GM12801 (cell line): Measurements from ENCODE around the gene ANKRD13A.

Experiments
- TF ChIP-seq, protein P1 (sequence below): IDR thresholded peaks from one replicate; pipeline ENCODE4 v1.5.1; 2011; ENCODE audit warnings: control low read depth; ENCODE audit not compliant: insufficient read length; ENCODE audit errors: extremely low read depth

ANKRD13A gene

DNA sequence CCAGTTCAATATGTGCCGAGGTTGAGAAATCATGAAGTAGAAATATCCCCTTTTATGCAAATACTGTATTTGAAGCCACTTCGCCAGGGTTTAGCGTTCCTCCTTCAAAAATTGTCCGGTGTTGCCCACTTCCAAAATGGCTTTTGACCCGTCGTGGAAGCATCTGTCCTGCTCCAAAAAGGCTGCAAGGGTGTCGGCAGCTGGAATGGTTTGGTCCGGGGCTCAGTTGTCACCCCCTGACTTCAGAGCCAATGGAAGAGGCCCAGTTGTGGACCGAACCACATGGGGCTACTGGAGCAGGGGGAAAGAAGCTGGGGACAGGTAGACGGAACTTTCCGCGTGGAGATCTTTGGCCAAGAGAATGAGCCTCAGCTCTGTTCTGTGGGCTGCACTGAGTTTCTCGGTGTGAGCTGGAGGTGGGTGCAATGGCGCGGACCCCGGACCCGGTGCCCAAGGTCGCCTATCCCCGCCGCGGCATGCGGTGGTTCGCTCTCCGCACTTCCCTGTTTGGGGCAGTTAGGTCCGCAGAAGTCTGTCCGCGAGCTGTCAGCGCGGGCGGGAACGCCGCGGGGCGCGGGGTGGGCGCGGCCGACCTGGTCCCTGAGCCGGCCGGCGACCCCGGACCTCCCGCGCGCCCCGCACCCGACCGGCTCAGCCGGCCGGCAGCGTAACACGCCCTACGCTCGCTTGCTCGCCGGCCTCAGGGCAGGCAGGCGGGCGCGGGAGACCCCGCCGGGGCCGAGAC, at the start of gene ANKRD13A:
ANKRD13A (plus strand) TSS at position 527 of the 745 bp plus-strand sequence. CDS start 259 bp downstream, outside the sequence.
- TF ChIP-seq, protein P1, sequence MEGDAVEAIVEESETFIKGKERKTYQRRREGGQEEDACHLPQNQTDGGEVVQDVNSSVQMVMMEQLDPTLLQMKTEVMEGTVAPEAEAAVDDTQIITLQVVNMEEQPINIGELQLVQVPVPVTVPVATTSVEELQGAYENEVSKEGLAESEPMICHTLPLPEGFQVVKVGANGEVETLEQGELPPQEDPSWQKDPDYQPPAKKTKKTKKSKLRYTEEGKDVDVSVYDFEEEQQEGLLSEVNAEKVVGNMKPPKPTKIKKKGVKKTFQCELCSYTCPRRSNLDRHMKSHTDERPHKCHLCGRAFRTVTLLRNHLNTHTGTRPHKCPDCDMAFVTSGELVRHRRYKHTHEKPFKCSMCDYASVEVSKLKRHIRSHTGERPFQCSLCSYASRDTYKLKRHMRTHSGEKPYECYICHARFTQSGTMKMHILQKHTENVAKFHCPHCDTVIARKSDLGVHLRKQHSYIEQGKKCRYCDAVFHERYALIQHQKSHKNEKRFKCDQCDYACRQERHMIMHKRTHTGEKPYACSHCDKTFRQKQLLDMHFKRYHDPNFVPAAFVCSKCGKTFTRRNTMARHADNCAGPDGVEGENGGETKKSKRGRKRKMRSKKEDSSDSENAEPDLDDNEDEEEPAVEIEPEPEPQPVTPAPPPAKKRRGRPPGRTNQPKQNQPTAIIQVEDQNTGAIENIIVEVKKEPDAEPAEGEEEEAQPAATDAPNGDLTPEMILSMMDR = no peak

DNA sequence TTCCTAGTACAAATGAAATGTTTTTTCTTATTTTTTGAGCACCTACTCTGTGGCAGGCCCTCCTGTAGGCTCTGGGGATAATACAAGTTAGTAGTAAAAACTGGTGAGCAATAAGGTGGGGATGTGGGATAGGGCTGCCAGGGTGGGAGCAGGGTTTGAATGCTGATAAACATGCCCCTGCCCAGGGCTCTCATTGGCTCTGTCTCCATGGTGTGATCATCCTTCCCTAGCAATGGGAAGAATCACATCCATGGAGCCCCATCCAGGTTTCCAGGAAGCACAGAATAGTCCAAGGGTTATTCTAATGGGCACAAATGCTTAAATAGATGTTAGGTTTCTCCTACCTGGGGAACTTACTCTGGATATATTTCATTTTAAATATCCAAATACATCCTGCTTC, 48.6 kb upstream of the ANKRD13A start:
- TF ChIP-seq, protein P1 = no peak

DNA sequence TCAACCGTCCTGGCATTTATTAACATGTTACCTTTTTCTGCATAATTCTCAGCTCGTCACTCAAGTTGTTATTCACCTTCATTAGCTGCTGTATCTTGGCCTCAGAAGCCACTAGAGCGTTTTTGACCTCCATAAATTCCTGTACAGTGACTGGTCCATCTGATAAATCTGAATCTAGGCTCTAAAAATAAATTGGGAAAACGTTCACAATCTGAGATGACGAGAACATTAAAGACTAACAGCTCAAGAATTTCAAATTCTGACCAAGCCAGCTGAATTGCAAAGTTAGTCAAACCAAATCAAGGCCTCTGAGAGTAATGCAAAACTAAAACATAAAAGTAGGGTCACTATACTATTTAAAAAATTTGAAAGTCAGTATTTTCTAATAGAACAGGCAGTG, 48.1 kb upstream of the ANKRD13A start:
- TF ChIP-seq, protein P1 = no peak

DNA sequence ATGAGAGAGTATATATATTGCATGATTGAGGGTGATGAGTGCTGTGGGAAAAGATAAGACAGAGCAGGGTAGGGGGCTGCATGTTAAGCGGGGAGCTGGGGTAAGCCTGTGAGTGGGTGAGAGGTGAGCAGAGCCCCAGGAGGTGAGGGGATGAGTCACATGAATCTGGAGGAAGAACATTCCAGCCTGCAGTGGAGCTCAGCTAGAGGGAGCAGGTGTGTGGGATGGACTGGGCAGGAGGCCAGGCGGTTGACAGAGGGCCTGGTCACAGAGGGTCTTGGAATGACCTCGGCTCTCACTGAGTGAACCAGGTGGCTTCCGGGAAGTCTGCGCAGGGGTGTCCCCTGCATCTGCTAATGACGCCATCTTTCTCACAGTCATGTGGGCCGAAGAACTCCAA, 47.5 kb upstream of the ANKRD13A start:
- TF ChIP-seq, protein P1 = no peak

DNA sequence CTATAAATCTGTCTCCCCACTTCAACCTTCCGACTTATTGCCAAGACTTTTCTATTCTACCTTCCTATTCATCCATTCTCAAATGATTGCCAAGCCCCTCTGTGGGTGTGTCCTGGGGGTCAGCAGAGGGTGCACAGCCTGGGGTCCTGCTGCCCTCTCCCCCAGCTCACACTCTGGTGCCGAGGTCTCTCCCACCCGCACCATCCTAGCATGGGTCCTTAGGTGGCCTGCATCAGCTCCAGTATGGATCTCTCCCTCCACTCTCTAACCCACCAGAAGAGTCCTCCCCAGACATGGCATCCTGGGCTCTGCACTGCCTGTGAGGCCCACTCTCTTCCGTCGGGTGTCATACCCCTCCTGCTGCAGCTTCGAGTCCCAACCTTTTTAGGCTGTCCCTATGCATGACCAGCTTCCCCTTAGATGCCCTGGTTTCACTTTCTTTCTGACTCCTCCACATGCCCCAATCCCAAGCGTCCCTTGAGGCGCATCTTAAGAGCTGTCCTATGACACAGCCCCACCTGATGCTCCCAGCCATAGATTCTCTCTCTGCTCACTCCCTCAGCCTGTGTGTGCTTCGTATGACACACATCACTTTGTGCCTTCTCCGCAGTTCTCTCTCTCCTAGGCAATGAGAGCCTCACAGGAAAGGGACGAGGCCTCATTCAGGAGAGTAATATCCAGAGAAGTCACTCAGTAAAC, 46.9 kb upstream of the ANKRD13A start:
- TF ChIP-seq, protein P1 = no peak

DNA sequence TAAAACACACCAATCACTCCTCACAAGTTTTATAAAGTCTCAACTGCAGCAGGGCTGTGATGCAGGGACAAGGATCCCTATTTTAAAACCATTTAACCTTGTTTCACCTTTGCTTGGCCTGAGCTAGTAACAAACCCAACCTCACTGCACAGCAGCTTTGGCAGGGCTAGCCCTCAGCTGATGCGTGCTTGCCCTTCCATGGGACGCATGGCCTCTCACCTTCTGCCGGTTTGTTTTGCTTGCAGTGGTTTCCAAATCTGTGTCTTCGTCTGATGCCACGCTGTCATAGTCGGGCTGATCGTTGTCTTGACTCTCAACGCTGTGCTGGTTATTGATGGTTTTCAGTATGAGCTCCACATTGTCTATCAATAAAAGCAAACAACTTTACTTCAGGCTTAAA, 46.4 kb upstream of the ANKRD13A start:
- TF ChIP-seq, protein P1 = no peak

DNA sequence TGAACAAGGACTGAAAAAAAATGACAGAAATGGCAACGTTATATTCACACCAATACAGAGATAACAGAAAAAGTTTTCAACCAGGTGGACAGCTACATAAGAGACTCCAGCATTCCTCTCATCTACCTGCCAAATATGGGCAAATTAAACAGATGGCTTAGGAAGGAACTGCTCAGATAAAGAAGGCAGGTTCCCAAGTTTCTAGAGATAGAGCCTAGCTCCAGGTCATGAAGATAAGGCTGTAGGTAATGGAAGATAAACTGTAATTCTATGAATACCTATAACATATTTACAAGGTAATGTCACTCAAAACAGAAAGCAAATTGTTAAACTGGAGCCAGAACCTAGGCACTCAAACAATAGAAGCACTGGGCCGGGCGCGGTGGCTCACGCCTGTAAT, 45.6 kb upstream of the ANKRD13A start:
- TF ChIP-seq, protein P1 = no peak
